ENCODE measurements around the gene ITPK1.

ITPK1 gene

DNA sequence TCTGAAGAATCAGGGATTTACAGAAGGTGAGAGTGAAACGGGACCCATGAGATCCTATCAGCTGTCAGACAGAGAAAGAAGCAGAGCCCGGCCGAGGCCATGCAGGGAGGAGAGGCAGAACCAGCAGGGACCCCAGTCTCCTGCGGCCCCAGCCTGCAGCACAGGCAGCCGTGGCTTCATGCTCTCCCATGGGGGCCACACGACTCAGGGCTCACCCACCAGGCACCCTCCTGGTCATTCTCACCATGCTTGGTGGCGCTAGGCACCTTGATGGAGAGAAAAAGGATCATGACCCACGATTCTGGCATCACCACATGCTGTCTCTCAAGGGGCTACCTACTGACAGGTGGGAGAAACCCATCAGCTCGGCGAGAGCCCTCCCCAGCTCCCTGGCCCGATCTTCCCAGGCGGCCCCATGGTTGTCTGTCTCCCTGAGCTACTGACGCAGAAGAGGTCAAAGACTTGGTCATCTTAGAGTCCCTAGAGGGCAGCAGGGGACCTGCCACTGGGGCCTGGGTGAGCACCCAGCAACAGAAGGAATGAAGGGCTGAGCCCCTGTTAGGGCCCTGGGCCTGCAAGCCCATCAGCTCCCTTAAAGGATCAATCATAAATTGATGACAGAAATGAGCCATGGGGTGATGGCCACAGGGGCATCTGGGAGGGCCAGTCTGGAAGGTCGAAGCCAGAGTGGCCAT is 58.0 kb downstream of the ITPK1 start:
- DNase-seq: no peak

DNA sequence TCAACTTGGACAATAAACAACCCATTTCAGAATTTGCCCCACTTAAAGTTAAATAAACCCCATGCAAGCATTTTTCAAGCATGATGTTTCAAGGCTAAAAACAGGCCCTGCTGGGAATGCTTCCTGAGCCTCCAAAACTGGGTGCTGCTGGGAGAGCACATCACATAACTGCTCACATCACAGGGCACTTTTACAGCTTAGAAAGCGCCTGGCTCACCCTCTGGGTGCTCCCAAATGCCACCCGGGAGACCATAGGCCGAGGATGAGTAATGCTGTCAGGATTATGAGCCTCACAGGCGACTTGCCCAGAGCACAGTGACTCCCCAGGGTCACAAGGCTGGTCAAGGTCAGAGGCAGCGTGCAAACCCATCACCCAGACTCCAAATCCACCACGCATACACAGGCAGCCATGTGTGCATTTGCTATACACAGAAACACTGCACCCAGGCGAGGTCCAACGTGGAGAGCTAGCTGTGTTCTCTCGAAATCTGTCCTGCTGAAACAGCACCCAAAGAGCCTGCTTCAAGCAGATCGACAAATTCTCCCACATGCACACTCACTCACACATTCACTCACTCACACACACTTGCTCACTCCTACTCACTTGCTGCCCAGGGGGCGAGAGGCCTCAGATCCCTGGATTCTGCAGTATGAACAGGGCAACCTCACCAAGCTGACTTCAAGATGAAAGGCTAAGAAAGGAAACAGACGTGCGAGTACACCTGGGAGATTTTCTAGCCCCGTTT is 58.7 kb downstream of the ITPK1 start:
- DNase-seq: no peak

DNA sequence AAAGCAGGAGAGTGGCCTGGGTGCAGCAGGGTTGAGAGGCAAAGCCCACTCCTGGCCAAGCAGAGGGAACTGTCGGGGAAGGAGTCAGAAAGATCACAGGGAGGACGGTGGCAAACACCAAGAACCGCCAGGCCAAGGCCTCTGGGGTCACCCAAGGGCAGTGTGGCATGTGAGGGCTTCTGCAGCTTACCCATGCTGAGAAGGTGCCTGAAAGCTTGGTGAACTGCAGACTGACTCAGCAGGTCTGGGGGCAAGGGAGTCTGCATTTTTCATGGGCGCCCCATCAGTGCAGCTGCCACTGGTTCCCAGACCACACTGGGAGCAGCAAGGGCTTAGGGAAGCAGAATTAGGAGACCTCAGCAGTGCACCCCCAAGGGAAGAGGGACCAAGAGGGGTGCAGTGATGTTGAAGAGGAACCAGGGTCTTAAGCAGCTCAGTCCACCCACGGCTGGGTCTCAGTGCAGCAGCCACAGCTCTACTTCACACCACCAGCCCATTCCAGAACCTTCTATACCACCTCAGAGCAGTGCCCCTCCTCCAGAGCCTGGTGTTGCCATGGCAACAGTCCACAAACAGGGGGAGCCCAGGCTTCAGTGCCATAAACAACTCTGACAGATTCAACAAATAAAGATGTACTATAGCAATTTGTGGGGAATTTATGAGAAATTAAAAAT is 59.4 kb downstream of the ITPK1 start:
- no peak for DNase-seq

DNA sequence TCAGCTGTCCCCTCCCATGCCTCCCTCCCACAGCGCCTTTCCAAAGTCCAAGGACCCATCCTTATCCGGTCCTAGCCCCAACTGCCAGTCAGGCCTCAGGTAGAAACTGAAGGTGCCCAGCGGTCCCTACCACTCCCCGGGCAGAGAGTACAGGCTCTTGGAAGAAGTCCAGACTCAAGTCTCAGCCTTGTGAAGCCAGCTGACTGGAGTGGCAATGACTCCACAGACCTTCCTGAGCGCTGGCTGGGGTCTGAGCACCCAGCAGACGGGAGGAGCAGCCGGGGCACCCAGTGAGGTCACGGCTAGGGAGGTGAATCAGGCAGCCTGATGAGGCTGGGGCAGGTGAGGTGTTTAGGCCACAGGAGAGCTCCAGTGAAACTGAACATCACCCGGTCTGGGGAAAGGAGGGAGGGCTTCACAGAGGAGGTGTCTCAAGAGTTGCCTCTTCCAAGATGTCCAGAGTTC is 60.0 kb downstream of the ITPK1 start:
- no peak for DNase-seq

DNA sequence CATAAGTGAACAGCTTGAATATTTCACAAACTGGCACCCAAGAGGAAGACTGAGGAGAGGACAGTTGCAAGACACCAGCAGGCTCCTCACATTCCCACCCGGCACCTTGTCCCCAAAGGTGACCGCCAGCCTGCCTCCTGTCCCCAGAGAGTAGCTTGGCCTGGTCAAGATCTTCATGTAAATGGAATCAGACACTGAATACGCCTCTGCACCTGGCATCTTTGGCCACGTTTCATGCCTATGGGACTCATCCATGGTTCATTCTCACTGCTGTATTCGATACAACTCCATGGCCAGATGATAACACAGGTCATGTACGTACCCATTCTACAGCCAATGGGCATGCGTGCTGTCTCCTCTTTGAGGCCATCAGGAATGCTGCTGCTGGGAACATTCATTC is 60.8 kb downstream of the ITPK1 start:
- DNase-seq: no peak

DNA sequence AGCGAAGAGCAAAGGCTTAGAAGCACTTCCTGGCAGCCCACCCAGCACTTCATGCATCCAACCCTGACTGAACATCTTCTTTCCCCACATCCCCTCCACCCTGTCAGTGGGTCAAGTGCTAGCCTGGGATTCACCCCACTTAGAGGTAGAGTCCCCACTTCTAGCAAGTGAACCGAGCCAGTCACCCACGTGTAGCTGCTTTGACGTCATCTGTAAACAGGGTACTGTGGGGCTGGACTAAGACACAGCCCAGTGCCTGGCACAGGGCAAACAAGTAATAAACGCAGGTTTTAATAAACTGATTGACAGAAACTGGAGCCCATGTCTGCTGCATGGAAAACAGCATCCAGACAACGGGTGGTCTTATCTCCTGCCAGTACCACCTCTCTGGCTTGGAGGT is 61.7 kb downstream of the ITPK1 start:
- DNase-seq: no peak

DNA sequence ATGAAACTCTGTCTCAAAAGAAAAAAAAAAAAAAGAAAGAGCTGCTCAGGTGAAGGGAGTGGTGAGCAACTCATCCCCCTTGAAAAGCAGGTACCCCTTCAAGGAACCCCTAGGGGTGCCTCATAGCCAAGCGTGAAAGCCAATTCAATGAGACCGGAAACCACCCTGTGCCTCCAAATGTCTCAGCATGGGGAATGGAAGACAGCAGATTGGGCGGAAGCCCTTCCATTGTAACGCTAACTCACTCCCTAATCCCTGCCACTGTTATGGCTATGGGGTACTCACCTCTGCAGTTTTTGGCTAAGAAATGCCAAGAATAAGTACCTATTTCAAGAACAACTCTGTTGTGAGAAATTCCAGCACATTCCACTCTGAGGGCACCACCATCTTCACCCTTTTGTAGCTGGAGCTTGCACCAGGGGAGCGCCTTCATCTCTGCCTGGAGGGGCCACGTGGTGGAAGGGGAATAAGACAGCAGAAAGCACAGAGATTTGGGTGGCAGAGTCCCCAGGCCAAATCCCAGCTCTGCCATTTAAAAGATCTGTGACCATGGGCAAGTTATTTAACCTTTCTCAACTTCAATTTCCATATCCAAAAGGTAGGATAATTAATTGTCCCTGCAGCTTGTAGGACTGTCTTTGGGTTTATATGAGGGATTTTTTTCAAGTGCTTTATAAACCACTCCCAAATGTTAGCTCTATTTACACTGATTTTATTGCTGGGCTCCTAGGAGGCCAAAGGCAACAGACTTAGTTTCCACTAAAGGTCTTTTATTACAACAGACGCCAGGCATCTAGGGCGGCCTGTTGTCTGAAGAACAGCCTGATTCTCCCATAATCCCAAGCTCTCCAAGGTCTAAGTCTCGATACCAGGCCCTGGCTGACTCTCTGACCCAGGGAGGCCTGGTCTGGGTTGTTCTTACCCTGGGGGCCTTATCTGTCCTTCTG is 63.9 kb downstream of the ITPK1 start:
- no peak for DNase-seq

DNA sequence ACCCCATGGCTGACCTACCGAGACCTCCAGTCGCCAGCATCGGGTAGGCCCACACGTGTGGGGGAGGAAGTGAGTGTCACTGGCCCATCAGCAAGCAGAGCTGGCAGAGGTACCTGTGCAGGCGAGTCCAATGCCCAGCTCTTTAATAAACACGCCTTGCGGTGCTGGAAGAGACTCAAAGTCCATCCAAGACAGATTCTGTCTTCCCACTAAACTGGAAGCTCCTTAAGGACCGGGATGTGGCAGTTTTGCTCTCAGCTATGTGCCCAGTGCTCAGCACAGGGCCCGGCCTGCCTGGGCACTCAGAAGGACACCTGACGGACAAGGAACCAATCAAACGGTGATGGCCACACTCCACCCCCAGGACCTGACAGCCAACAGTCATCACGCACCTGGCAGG is 65.0 kb downstream of the ITPK1 start:
- no peak for DNase-seq

DNA sequence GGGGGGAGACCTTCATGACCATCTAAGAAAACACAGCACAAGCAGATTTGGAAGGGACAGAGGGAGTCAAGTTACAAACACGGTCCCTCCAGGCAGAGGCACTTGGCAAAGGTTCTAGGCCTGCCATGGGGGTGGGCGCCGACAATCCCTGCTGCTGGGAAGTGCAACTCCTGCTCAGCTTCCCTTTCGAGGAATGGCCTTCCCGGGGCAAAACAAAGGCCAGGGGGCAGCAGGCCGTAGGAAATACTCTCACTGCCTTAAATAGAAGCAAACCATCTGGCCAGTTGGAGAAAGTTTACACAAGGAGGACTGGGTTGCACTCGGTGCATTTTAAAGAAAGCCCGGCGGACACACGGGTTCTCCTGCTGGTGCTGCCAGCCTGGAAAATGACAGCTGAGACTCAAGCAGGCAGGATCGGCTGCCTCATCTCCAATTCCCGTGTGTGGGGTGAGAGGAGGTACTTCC is 65.8 kb downstream of the ITPK1 start:
- DNase-seq: no peak

DNA sequence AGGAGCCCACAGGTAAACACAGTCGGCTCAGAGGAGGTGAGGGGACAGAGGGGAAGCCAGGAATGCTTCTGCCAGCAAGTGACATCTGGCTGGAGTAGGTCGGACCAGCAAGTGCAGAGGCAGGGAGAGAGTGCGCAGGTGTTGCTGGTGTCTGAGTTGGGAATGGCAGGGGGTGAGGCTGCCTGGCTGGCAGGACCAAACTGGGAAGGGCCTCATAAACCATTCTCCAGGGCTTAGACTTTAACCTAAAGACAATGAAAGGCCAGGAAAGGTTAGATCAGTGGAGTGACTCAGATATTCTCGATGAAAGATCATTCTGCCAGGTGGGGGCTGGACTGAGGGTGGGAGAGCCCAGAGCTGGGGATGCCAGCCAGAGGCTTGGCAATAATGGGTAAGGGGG is 66.4 kb downstream of the ITPK1 start:
- no peak for DNase-seq

DNA sequence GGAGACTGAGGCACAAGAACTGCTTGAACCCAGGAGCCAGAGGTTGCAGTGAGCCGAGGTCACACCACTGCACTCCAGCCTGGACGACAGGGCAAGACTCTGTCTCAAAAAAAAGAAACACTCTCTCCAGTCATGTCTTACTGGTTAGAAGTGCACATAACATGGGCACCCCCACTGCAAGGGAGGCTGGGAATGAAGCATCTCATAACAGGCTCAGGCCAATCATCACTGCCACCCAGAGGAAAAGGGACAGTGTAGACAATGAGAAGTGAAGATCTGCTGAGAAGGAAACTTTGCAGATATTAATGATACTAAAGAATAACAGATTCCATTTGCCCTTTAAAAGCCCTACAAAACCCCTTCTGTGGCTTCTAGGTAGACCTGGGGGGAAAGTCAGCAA is 66.9 kb downstream of the ITPK1 start:
- DNase-seq: no peak

DNA sequence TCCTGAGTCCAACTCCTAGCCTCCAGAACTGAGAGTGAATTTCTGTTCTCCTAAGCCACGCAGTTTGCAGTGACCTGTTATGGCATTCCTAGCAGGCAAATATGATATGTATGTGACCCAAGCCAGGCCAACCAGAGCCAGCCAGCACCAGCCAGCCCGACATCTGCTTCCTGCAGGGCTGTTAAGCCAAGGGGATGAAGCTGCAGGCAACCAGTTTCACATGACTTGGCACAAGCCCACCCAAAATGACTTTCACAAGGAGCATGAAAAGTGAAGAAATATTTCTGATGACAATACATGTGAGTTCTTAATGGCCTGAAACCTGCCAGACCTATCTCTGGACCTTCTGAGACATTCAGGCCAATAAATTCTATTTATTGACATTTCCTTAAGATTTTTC is 68.1 kb downstream of the ITPK1 start:
- DNase-seq: no peak

DNA sequence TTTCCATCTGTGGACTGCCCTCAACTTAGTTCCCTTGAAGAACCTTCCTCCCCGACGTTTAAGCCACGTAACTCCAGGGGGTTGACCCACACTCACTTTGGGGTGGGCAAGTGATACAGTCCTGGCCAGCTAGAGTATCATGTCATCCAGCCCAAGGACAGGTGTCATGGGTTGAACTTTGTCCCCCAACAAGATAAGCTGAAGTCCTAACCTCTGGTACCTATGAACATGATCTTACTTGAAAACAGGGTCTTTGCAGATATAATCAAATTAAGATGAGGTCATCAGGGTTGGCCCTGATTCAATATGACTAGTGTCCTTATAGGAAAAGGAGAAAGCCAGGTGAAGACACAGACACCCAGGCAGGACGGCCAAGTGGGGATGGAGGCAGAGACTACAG is 68.6 kb downstream of the ITPK1 start:
- DNase-seq: no peak

DNA sequence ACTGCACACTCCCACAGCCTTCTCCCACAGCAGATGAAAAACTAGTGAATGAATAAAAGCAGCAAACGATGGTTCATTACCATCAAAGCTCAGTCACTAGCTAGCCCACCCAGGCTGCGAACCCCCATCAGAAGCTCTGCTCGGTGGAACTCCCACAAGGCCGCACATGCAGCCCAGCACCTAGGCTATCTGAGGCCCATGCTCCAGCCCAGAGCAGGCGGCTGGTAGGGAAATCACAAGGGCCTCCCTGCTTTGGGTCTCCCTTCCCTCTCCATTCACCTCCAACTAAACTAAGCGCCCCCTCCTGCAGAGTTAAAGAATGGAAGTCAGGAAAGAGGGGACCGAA is 69.0 kb downstream of the ITPK1 start:
- no peak for DNase-seq

DNA sequence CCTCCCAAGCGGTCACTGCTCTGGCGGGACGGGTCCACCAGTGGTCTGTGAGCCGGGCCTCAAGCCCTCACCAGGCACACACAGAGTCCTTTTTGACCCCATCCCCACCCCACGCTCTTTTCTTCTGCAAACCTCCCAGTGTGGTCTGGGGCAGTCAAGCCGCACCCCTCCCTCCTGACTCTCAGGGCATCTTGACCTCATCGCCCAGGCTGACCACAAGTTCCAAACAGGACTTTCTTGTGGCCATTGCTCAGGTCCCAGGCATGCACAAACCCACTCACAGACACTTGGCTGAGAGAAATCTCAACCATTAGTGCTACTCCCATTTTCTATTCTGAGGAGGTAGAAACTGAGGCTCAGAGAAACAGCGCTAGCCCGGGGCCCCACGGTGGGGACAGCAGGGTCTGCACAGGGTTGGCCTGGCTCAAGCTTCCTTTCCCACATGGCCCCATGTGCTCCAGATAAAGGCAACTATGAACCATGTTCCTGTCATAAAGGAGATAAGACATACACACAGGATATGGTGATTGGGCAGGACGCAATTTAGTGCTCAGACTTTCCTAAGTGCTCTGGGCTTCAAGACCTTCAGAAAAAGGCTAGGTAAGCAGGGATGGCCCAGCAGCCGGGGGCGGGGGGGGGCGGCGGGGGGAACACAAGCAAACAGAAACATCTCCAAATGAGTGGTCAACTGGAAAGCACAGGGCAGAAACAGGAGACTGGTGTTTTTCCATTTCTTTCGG is 69.6 kb downstream of the ITPK1 start:
- no peak for DNase-seq

DNA sequence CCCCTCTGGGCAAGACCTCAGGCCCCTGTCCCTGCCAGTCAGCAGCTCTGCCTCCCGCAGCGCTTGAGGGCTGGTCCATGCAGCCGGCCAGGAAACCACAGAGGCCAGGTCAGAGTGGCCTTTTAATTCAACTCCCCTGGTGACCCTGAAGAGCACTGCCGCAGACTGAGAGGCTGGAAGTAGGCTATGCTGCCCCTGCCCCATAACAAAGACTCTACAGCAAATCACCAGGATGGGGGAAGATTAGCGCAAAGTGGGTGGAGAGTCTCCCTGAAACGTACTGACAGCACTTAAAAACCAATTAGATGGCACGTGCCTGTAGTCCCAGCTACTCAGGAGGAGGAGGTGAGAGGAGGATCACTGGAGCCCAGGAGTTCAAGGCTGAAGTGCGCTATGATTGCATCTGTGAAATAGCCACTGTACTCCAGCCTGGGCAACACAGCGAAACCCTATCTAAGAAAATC is 70.5 kb downstream of the ITPK1 start:
- no peak for DNase-seq

DNA sequence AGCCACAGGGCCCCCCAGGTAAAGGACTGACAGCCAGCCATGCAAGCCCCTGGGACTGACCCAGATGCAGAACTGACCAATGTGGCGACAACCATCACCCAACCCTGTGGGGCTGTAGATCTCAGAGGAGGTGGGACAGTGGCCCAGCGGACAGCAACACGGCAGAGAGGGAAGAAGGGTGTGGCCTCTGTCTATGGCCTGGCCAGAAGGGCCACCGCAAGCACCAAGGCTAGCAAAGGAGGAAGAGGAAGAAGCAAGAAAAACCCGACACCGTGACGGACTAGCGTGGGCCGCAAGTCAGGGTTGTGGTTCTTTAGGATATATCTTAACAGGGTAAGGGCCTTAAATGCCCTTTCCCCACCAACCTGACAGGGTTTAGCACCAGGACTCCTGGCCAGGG is 71.2 kb downstream of the ITPK1 start:
- no peak for DNase-seq

DNA sequence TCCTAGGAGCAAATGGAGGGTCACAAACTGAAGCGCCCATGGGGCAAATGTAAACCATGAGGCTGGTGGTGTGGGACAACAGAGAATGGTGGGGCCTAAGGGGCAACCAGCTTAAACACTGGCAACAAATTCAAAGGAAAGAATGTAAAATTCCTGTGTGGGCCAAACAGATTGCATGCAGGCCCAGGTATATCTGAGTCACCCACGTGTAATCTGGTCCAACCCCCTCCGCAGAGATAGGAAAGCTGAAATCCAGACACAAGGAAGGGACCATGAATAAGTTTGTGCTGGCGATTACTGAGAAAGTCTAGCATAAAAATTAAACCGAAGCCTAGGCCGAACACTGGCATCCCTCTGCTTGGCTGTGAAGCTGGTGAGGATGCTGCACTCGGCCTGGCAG is 71.6 kb downstream of the ITPK1 start:
- no peak for DNase-seq

DNA sequence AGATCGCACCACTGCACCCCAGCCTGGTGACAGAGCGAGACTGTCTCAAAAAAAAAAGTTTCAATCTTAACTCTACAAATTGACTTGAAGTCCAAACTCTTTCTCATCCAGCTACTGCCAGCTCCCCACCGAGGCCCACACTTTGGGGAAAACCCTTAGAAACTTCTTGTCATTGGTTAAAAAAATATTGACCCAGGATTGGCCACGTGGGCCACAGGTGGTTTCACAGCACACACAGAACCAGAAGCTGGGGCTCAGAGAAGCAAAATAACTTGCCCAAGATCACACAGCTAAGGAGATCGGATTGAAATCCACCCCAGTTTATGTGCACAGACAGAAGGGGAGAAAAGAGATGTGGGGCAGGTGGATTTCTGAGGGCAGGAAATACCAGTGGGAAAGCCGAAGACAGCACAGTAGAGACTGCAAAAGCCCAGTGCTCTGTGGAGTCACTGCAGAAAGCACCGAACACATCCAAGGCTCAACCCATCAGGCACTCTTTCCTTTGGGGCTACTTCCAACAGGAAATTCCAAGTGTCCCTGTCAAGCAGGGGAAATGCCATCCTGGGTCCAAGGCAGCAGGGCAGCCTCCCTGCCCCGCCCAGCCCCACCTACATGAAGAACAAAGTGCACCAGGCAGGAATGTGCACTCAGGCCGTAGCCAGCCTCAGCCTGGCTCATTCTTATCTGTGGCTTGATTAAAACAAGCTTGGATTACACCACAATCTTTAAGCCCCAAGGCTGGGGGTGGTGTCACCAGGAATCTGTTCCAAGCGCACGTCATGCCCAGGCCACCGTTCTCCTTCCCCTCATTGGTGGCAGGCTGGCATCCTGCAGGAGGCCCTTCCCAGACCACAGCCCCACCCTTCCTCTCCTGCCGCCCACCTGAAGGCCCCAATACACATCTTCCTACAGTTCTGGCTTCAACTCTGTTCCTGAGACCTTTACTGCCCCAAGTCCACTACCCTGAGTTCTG is 72.5 kb downstream of the ITPK1 start:
- DNase-seq: no peak

DNA sequence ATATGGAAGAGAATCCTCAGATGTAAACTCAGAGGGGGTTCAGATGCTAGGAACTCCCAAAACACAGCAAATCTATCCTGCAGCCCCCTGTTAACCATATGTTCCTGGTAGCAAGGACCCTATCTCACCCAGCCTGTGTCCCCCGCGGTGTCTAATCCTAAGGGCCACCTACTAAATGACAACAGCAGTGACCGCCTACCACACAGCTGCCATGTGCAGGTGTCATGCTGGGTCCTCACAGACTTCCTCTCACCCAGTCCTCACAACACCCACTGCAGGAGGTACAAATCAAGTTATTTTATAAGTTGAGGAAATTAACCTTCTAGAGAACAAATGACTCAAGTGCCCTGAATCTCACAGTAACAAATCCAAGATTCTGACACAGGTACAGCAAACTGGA is 73.9 kb downstream of the ITPK1 start:
- no peak for DNase-seq

DNA sequence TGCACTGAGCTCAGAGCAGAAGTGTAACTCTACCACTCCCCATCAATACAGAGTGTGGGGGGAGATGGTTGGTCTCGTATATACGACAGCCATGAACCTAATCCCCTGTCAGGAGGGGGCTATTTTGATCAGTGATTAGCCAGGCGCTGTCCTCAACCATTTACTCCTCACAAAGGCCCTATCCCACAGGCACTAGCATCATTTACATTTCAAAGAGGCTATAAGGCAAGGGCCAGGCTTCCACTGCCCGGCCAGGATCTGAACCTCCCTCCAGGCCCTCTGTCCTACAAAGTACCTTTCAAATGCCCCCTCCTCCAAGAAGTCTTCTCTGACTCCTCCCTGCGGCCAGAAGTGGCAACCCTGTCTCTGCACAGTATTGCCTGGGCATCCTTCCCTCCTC is 74.7 kb downstream of the ITPK1 start:
- no peak for DNase-seq

Data from SIG-M5 (cell line).